ENCODE data around the gene LSAMP. TPM values are rescaled to one million over a fixed set of nuclear protein-coding genes. Genes with fewer than 3 reads are reported as not detected.
A peak's percentile ranks its signal among the peaks of the same experiment; 100 is the strongest.

Gene LSAMP
- total and polyA plus RNA-seq, 9 of the 15 experiments (the other 6 are each of a cell fraction or from before 2014, with no cell fraction given): 0.09 to 0.11 TPM; not detected in 7

- no peak overlapping the region for H3K27ac ChIP-seq (ENCODE audit: extremely low read depth, low read depth, low read length)
- H3K9ac ChIP-seq (ENCODE audit: insufficient read depth in 1 of 2, low read depth in 2 of 2, low read length in 2 of 2): no peak overlapping the region
- no peak overlapping the region for H3K4me2 ChIP-seq (ENCODE audit: insufficient read depth, low read length)
- peak in 2 of 3 experiments; percentile 10 to 12; a peak in 2 of 6 replicates for TF ChIP-seq CTCF (IDR thresholded peaks at IDR 0.05 in 2 of 3, conservative IDR thresholded peaks at IDR 0.05 in 1 of 3; ENCODE audit: insufficient read depth in 2 of 3, low read depth in 1 of 3, low read length in 3 of 3)
- TF ChIP-seq ARNT (IDR thresholded peaks at IDR 0.05): no peak
- no peak for TF ChIP-seq CEBPG (CRISPR knock-in tag; IDR thresholded peaks at IDR 0.05)
- TF ChIP-seq CEBPG (tag; conservative IDR thresholded peaks at IDR 0.05 in 1 of 2, IDR thresholded peaks at IDR 0.05 in 1 of 2): 0 out of 4 replicates have a peak, but pooled peaks of 1 of the 2 experiments have one; percentile 21
- no peaks in the 10 kb centered on the region for H3K9me1 ChIP-seq (ENCODE audit: control insufficient read depth, insufficient read depth, low read length)
- ATAC-seq (no peak), DNase-seq (ENCODE audit: extremely low read depth in 1 of 4, low spot score in 3 of 4) (no peak), FAIRE-seq (no peak)
- H3K9me3 ChIP-seq (replicated peaks; ENCODE audit: control insufficient read depth, insufficient read depth, low read depth, low read length): no peaks in the 10 kb centered on the region
- intact Hi-C loops (cut with micrococcal nuclease): no loop called here
- POLR2A ChIA-PET: no interaction called here
- WGBS (ENCODE audit: insufficient coverage, low coverage, missing lambda C conversion rate): 20% methylated on average over 1 of the region's 1 CpG
- H3K4me1 ChIP-seq (replicated peaks in 1 of 2; ENCODE audit: control insufficient read depth in 2 of 2, insufficient read depth in 2 of 2, low read length in 2 of 2): no peaks in the 10 kb centered on the region
- no peak overlapping the region for H3K4me3 ChIP-seq
- CTCF ChIA-PET (ENCODE audit: low intra/inter-chr PET ratio): no interaction called here
- no peaks in the 10 kb centered on the region for H3K27me3 ChIP-seq (ENCODE audit: control insufficient read depth in 2 of 2, insufficient read depth in 2 of 2, low read length in 2 of 2)
- no peak overlapping the region for H2AFZ ChIP-seq (ENCODE audit: low read depth, low read length)
- in situ Hi-C loops (cut with MboI): no loop called here
- H3K79me2 ChIP-seq (ENCODE audit: control insufficient read depth, insufficient read depth, low read length): no peaks in the 10 kb centered on the region
- no TSS peak for BruUV-seq (replicated peaks)
- no peaks in the 10 kb centered on the region for H4K20me1 ChIP-seq (replicated peaks; ENCODE audit: control insufficient read depth, insufficient read depth, low read length)
- H3K36me3 ChIP-seq (ENCODE audit: control insufficient read depth, insufficient read depth, low read length): no peaks in the 10 kb centered on the region
Observed at GRCh38 chr3:116337229-116337628, 108.1 kb downstream of the LSAMP start.

GRCh38 chr3:116331380-116331779 lies 113.9 kb downstream of the LSAMP start:
- Histone ChIP-seq H2AFZ (ENCODE audit: low read depth, low read length) (no peak overlapping the region), H3K36me3 (ENCODE audit: control insufficient read depth, insufficient read depth, low read length) (no peaks in the 10 kb centered on the region), H3K27ac (ENCODE audit: extremely low read depth, low read depth, low read length) (no peak overlapping the region), H3K27me3 (ENCODE audit: control insufficient read depth in 2 of 2, insufficient read depth in 2 of 2, low read length in 2 of 2) (no peaks in the 10 kb centered on the region), H3K79me2 (ENCODE audit: control insufficient read depth, insufficient read depth, low read length) (no peaks in the 10 kb centered on the region), H3K4me2 (ENCODE audit: insufficient read depth, low read length) (no peak overlapping the region), H3K4me1 (replicated peaks in 1 of 2; ENCODE audit: control insufficient read depth in 2 of 2, insufficient read depth in 2 of 2, low read length in 2 of 2) (no peaks in the 10 kb centered on the region), H3K4me3 (no peak overlapping the region), H3K9ac (ENCODE audit: insufficient read depth in 1 of 2, low read depth in 2 of 2, low read length in 2 of 2) (no peak overlapping the region), H3K9me1 (ENCODE audit: control insufficient read depth, insufficient read depth, low read length) (no peaks in the 10 kb centered on the region), H3K9me3 (replicated peaks; ENCODE audit: control insufficient read depth, insufficient read depth, low read depth, low read length) (no peaks in the 10 kb centered on the region), H4K20me1 (replicated peaks; ENCODE audit: control insufficient read depth, insufficient read depth, low read length) (no peaks in the 10 kb centered on the region)
- DNase-seq (ENCODE audit: extremely low read depth in 1 of 4, low spot score in 3 of 4) (no peak), ATAC-seq (no peak), FAIRE-seq (no peak)
- POLR2A ChIA-PET: no interaction called here
- intact Hi-C loops (cut with micrococcal nuclease) (no loop called here), in situ Hi-C loops (cut with MboI) (no loop called here)
- no TSS peak for BruUV-seq (replicated peaks)
- CTCF ChIA-PET (ENCODE audit: low intra/inter-chr PET ratio): no interaction called here
- 15% methylated on average over 1 of the region's 1 CpG for WGBS (ENCODE audit: insufficient coverage, low coverage, missing lambda C conversion rate)
- no peak for TF ChIP-seq HMGN3 (IDR thresholded peaks at IDR 0.05; ENCODE audit: borderline replicate concordance, extremely low read depth, insufficient read length, low read depth, low read length)
- TF ChIP-seq MCM2 (IDR thresholded peaks at IDR 0.05; ENCODE audit: low read depth): no peak
- no peak for TF ChIP-seq NFYB (IDR thresholded peaks at IDR 0.05; ENCODE audit: extremely low read depth, insufficient read length)
- no peak for TF ChIP-seq HDAC3 (IDR thresholded peaks at IDR 0.05; ENCODE audit: borderline replicate concordance, partially characterized antibody)
- TF ChIP-seq TAF7 (tag; IDR thresholded peaks at IDR 0.05): no peak
- TF ChIP-seq FUS (optimal IDR thresholded peaks at IDR 0.05; ENCODE audit: low read depth, low read length): no peak
- TF ChIP-seq CTBP1 (IDR thresholded peaks at IDR 0.05; ENCODE audit: borderline replicate concordance): no peak
- no peak for TF ChIP-seq ILK (tag; IDR thresholded peaks at IDR 0.05; ENCODE audit: borderline replicate concordance, low read depth)
- TF ChIP-seq NR2C1 (IDR thresholded peaks at IDR 0.05): no peak
- TF ChIP-seq NR2C1 (tag; IDR thresholded peaks at IDR 0.05): no peak
- TF ChIP-seq CBFA2T3 (IDR thresholded peaks at IDR 0.05): no peak
- no peak for TF ChIP-seq ZKSCAN3 (CRISPR knock-in tag; IDR thresholded peaks at IDR 0.05)
- TF ChIP-seq SRSF3 (IDR thresholded peaks at IDR 0.05; ENCODE audit: insufficient read depth, low read length): no peak
- TF ChIP-seq EGR1 (conservative IDR thresholded peaks at IDR 0.05): no peak
